ENCODE measurements around the gene TMEM106C.

The TMEM106C gene

DNA sequence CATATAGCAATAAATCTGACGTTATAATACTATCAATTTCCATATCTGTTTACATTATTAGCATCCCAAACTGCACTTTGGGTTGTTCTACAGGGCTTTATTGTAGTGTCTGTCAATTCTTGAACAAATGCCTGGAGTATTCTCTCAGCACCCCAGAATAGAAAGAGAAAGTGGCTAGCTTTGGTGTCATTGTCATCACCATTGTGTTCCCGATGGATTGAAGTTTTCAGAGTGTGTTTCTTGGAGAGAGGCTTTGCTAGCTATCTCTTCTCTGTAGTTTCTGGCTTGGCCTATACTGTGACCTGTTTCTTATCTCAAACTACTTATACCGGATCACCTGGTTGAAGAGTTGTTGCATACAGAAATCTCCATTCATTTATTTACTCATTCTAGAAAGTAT lies 6.4 kb downstream of the TMEM106C start:
- no peak overlapping the region for H3K9ac ChIP-seq (ENCODE audit: low read depth, low read length)
- no peaks in the 10 kb centered on the region for H3K4me1 ChIP-seq (ENCODE audit: control insufficient read depth, insufficient read depth, low read length)
- H3K27me3 ChIP-seq (ENCODE audit: control insufficient read depth, insufficient read depth, low read length), result peaks cover 27% of the 10 kb centered on the region
- no peaks in the 10 kb centered on the region for H3K36me3 ChIP-seq (ENCODE audit: control insufficient read depth, insufficient read depth, low read length)
- H3K9me3 ChIP-seq (ENCODE audit: control insufficient read depth, insufficient read depth, low read length), result no peaks in the 10 kb centered on the region
- H3K4me3 ChIP-seq (ENCODE audit: low read depth, low read length), result no peak overlapping the region
- no peak overlapping the region for H3K27ac ChIP-seq (ENCODE audit: low read depth, low read length)

DNA sequence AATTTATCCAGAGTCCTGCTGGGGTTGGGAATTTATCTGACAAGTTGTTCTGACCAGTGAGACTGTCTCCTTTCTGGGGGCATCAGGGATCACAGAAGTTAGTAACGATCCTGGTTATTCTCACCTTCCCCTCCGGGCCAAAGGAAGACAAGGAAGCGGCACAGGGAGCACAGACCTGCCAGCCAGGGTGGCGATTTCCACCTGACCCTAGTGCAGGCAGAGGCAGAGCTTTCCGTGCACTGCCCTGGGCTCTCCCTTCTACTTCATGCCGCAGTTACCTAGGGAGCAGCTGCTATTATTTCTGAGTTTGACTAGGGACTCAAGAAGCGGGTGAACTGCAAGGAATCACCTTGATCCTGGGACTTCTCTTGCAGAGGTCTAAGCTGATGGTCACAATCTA lies 7.4 kb downstream of the TMEM106C start:
- H3K4me1 ChIP-seq (ENCODE audit: control insufficient read depth, insufficient read depth, low read length), result no peaks in the 10 kb centered on the region
- peaks cover 17% of the 10 kb centered on the region for H3K27me3 ChIP-seq (ENCODE audit: control insufficient read depth, insufficient read depth, low read length)
- no peak overlapping the region for H3K4me3 ChIP-seq (ENCODE audit: low read depth, low read length)
- H3K27ac ChIP-seq (ENCODE audit: low read depth, low read length), result no peak overlapping the region
- H3K9ac ChIP-seq (ENCODE audit: low read depth, low read length), result no peak overlapping the region
- H3K36me3 ChIP-seq (ENCODE audit: control insufficient read depth, insufficient read depth, low read length), result no peaks in the 10 kb centered on the region
- no peaks in the 10 kb centered on the region for H3K9me3 ChIP-seq (ENCODE audit: control insufficient read depth, insufficient read depth, low read length)

DNA sequence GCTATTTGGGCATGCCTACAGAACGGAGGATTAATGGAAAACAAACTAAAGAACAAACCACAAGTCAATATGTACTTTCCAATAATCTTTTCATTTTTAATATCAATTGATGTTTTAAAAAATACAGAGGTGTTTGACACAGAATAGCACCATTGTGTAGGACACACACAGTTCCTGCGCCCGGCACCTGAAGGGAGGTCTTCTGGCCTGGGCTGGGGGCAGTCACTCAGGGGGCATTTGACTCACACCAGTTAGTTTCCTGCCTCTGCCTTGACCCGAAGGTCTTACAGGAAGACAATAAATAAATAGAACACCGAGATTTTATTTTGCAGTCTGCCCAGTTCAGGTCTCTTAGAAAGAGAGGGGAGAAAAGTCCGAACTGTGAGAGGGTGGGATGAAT lies 9.5 kb downstream of the TMEM106C start:
- Histone ChIP-seq H3K36me3 (ENCODE audit: control insufficient read depth, insufficient read depth, low read length) (no peaks in the 10 kb centered on the region), H3K9me3 (ENCODE audit: control insufficient read depth, insufficient read depth, low read length) (no peaks in the 10 kb centered on the region), H3K27ac (ENCODE audit: low read depth, low read length) (no peak overlapping the region), H3K27me3 (ENCODE audit: control insufficient read depth, insufficient read depth, low read length) (peaks cover 16% of the 10 kb centered on the region; the same call in 1 of the 2 replicates), H3K4me3 (ENCODE audit: low read depth, low read length) (no peak overlapping the region), H3K9ac (ENCODE audit: low read depth, low read length) (no peak overlapping the region), H3K4me1 (ENCODE audit: control insufficient read depth, insufficient read depth, low read length) (no peaks in the 10 kb centered on the region)

DNA sequence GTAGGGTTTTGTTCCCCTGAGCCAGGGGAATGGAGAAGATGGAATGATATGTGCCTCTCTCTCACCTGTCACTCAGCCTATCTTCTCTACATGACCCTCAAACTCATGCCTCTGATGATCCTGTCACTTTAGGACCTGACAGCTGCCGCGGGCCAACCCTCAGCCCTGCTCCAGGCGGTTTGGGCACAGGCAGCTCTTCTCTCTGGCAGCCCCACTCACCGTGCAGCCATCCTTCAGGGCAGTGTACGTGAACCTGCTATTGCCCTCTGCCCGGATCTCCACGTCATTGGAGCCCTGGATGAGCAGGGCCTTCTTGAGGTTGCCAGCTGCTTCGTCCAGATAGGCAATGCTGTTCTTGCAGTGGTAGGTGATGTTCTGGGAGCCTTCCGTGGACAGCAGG lies 10.5 kb downstream of the TMEM106C start:
- Histone ChIP-seq H3K4me1 (ENCODE audit: control insufficient read depth, insufficient read depth, low read length) (no peaks in the 10 kb centered on the region), H3K9me3 (ENCODE audit: control insufficient read depth, insufficient read depth, low read length) (no peaks in the 10 kb centered on the region), H3K27ac (ENCODE audit: low read depth, low read length) (no peak overlapping the region), H3K36me3 (ENCODE audit: control insufficient read depth, insufficient read depth, low read length) (no peaks in the 10 kb centered on the region), H3K27me3 (ENCODE audit: control insufficient read depth, insufficient read depth, low read length) (0 out of 2 replicates have a peak, but pooled peaks cover 15% of the 10 kb centered on the region), H3K9ac (ENCODE audit: low read depth, low read length) (no peak overlapping the region), H3K4me3 (ENCODE audit: low read depth, low read length) (no peak overlapping the region)

DNA sequence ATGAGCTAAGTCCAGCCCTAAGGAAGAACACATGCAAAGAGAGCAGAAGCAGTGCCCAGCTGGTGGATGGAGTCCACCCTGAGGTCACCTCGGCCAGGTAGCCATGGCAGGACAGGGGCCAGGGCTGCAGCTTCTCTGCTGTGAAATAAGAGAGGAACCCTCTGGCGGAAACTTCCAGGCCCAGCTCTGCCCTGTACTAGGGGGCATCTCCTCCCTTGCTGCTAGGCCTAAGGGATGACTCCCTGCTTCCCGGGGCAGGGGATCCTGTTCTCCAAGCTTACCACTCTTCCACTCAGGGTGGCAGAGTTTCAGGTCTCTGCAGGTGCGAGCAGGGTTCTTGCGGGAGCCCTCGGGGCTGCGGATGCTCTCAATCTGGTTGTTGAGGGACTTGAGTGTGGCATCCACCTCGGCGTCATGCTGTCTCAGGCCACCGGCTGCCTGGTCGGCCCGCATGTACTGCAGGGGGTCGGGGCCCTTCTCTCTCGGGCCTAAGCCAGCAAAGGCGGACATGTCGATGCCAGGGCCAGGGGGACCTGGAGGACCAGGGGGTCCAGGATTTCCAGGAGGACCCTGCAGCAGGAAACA lies 11.7 kb downstream of the TMEM106C start:
- no peak overlapping the region for H3K9ac ChIP-seq (ENCODE audit: low read depth, low read length)
- H3K4me1 ChIP-seq (ENCODE audit: control insufficient read depth, insufficient read depth, low read length), result no peaks in the 10 kb centered on the region
- H3K27me3 ChIP-seq (ENCODE audit: control insufficient read depth, insufficient read depth, low read length), result 0 out of 2 replicates have a peak, but pooled peaks cover 15% of the 10 kb centered on the region
- H3K36me3 ChIP-seq (ENCODE audit: control insufficient read depth, insufficient read depth, low read length), result no peaks in the 10 kb centered on the region
- H3K4me3 ChIP-seq (ENCODE audit: low read depth, low read length), result no peak overlapping the region
- no peak overlapping the region for H3K27ac ChIP-seq (ENCODE audit: low read depth, low read length)
- H3K9me3 ChIP-seq (ENCODE audit: control insufficient read depth, insufficient read depth, low read length), result no peaks in the 10 kb centered on the region

DNA sequence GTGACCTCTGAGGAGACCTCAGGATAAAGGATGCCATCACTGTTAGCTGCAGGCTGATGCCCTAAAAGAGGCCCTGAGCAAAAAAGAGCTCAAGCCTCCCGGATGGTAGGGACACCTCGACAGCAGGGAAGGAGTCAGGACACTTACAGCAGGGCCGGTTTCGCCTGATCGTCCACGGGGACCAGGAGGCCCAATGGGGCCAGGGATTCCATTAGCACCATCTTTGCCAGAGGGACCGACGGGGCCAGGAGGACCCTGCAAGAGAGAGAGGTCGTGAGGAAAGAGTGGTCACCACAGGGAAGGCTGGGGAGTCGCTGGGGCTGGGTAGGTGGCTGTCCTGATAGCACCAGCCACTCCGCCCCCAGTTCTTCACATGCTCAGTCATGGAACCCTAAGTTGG lies 12.4 kb downstream of the TMEM106C start:
- no peak overlapping the region for H3K27ac ChIP-seq (ENCODE audit: low read depth, low read length)
- H3K36me3 ChIP-seq (ENCODE audit: control insufficient read depth, insufficient read depth, low read length), result no peaks in the 10 kb centered on the region
- no peaks in the 10 kb centered on the region for H3K4me1 ChIP-seq (ENCODE audit: control insufficient read depth, insufficient read depth, low read length)
- peaks cover 12% of the 10 kb centered on the region; the same call in 1 of the 2 replicates for H3K27me3 ChIP-seq (ENCODE audit: control insufficient read depth, insufficient read depth, low read length)
- no peak overlapping the region for H3K4me3 ChIP-seq (ENCODE audit: low read depth, low read length)
- H3K9me3 ChIP-seq (ENCODE audit: control insufficient read depth, insufficient read depth, low read length), result no peaks in the 10 kb centered on the region
- H3K9ac ChIP-seq (ENCODE audit: low read depth, low read length), result no peak overlapping the region

DNA sequence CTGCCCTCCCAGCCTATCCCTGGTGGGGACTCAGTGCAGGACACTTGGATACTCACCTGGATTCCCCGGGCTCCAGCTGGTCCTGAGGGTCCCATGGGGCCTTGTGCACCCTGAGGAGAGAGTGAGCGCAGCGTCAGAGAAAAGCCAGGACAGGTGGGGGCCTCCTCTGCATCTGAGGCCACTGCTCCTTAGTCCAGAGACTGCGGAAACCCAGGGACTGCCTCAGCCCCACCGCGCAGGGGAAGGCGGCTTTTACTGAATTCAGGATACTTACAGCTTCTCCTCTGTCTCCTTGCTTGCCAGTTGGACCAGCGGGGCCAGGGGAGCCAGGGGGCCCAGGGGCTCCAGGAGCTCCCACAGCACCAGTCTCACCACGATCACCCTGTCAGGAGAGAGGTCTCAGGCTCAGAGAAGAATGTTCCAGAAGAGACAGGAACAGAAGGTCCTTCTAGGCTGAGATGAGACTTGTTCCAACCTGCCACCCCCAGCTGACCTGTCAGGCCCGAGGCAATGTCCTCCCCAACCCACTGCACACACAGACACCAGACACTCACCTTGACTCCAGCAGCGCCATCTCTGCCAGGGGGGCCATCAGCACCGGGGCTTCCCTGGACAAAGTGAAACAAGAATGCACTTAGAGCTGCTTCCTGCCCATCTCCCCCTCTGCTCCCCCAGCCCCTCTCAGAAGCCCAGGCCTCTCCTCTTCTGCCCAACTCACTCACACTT lies 13.8 kb downstream of the TMEM106C start:
- Histone ChIP-seq H3K36me3 (ENCODE audit: control insufficient read depth, insufficient read depth, low read length) (no peaks in the 10 kb centered on the region), H3K4me3 (ENCODE audit: low read depth, low read length) (no peak overlapping the region), H3K9ac (ENCODE audit: low read depth, low read length) (no peak overlapping the region), H3K4me1 (ENCODE audit: control insufficient read depth, insufficient read depth, low read length) (no peaks in the 10 kb centered on the region), H3K9me3 (ENCODE audit: control insufficient read depth, insufficient read depth, low read length) (no peaks in the 10 kb centered on the region), H3K27ac (ENCODE audit: low read depth, low read length) (no peak overlapping the region), H3K27me3 (ENCODE audit: control insufficient read depth, insufficient read depth, low read length) (peaks cover 11% of the 10 kb centered on the region; the same call in 1 of the 2 replicates)

DNA sequence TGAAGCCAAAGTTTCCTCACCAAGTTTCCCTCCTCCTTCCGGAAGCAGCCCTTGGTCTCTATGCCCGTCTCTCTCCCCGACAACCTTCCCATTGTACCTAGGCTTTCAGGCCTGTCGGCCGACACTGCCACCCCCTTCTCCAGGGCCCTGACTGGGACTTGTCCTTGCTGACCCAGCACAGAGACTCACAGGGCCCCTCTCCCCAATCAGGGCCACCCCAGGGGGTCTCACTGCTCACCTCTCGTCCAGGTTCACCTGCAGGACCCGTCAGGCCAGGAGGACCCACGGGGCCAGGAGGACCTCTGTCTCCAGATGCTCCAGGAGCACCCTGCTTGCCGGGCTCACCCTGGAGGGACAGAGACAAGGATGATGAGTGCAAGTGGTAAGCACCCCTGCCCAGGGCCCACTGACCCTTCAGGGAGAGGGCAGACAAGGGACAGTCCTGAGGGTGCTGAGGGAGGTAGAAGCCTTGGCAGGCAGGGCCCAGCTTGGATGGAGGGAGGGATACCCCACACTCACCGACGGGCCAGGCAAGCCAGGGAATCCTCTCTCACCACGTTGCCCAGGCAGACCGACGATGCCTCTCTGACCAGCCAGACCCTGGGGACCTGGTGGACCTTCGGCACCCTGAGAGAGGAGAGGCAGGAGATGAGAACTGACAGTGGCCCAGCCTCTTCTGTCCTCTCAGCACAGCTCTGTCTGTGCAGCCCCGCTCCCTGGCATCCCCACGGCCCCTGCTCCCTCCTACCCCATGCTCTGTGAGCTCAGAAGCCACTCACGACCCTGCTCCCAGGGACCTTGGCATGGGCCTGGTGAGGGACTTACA lies 14.6 kb downstream of the TMEM106C start:
- H3K27me3 ChIP-seq (ENCODE audit: control insufficient read depth, insufficient read depth, low read length), result peaks cover 11% of the 10 kb centered on the region; the same call in 1 of the 2 replicates
- no peak overlapping the region for H3K27ac ChIP-seq (ENCODE audit: low read depth, low read length)
- H3K9ac ChIP-seq (ENCODE audit: low read depth, low read length), result no peak overlapping the region
- H3K4me3 ChIP-seq (ENCODE audit: low read depth, low read length), result no peak overlapping the region
- H3K4me1 ChIP-seq (ENCODE audit: control insufficient read depth, insufficient read depth, low read length), result no peaks in the 10 kb centered on the region
- H3K9me3 ChIP-seq (ENCODE audit: control insufficient read depth, insufficient read depth, low read length), result no peaks in the 10 kb centered on the region
- H3K36me3 ChIP-seq (ENCODE audit: control insufficient read depth, insufficient read depth, low read length), result no peaks in the 10 kb centered on the region

DNA sequence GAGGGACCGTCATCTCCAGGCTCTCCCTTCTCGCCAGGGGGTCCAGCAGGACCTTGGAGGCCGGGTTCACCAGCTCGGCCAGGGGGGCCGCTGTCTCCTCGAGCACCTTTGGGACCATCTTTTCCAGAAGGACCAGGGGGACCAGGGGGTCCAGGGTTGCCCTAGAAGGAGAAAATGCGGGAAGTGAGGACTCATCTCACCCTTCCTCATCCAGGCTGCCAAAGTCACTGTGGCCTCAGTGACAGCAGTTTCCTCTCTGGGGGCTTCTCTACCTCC lies 15.1 kb downstream of the TMEM106C start:
- H3K4me3 ChIP-seq (ENCODE audit: low read depth, low read length), result no peak overlapping the region
- no peaks in the 10 kb centered on the region for H3K4me1 ChIP-seq (ENCODE audit: control insufficient read depth, insufficient read depth, low read length)
- H3K27me3 ChIP-seq (ENCODE audit: control insufficient read depth, insufficient read depth, low read length), result peaks cover 11% of the 10 kb centered on the region; the same call in 1 of the 2 replicates
- no peak overlapping the region for H3K9ac ChIP-seq (ENCODE audit: low read depth, low read length)
- no peaks in the 10 kb centered on the region for H3K9me3 ChIP-seq (ENCODE audit: control insufficient read depth, insufficient read depth, low read length)
- H3K36me3 ChIP-seq (ENCODE audit: control insufficient read depth, insufficient read depth, low read length), result no peaks in the 10 kb centered on the region
- no peak overlapping the region for H3K27ac ChIP-seq (ENCODE audit: low read depth, low read length)

DNA sequence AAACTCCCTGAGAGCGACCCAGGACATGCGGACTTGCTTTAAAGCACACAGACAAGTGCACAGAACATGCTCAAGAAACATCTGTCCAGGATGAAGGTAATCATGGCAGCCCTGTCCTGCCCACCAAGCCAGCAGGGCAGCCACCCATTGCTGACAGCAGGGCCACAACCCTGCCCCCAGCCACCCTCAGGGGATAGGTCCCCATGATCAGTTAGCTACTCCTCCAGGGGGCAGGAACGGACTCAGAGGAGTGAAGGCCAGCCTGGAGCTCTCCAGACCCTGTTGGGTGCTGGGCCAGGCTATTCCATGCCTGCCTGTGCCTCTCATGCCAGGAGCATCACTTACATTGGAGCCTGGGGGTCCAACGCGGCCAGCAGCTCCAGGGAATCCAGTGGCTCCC lies 15.8 kb downstream of the TMEM106C start:
- no peaks in the 10 kb centered on the region for H3K9me3 ChIP-seq (ENCODE audit: control insufficient read depth, insufficient read depth, low read length)
- no peak overlapping the region for H3K27ac ChIP-seq (ENCODE audit: low read depth, low read length)
- no peaks in the 10 kb centered on the region for H3K4me1 ChIP-seq (ENCODE audit: control insufficient read depth, insufficient read depth, low read length)
- no peak overlapping the region for H3K4me3 ChIP-seq (ENCODE audit: low read depth, low read length)
- peaks cover 11% of the 10 kb centered on the region; the same call in 1 of the 2 replicates for H3K27me3 ChIP-seq (ENCODE audit: control insufficient read depth, insufficient read depth, low read length)
- no peaks in the 10 kb centered on the region for H3K36me3 ChIP-seq (ENCODE audit: control insufficient read depth, insufficient read depth, low read length)
- H3K9ac ChIP-seq (ENCODE audit: low read depth, low read length), result no peak overlapping the region

DNA sequence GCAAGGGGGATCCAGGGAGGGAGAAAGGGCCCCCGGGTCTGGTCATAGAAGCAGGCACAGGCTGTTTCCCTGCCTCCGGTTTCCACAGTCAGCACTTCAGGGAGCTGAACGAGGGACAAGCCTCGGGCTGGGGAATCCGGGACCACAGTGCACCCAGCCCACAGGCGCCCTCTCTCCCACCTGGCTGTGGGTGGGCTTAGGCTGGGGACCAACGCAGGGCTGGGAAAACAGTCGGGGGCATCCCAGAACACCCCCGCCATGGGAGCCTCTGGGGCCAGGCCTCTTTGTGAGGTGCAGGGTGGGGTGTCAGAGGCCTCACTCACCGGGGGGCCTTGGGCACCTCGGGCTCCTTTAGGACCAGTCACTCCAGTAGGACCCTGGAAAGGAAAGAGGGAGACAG lies 16.3 kb downstream of the TMEM106C start:
- Histone ChIP-seq H3K4me1 (ENCODE audit: control insufficient read depth, insufficient read depth, low read length) (no peaks in the 10 kb centered on the region), H3K36me3 (ENCODE audit: control insufficient read depth, insufficient read depth, low read length) (no peaks in the 10 kb centered on the region), H3K4me3 (ENCODE audit: low read depth, low read length) (no peak overlapping the region), H3K27ac (ENCODE audit: low read depth, low read length) (no peak overlapping the region), H3K9ac (ENCODE audit: low read depth, low read length) (no peak overlapping the region), H3K9me3 (ENCODE audit: control insufficient read depth, insufficient read depth, low read length) (no peaks in the 10 kb centered on the region), H3K27me3 (ENCODE audit: control insufficient read depth, insufficient read depth, low read length) (peaks cover 11% of the 10 kb centered on the region; the same call in 1 of the 2 replicates)
